Measurements from ENCODE around the gene DPF3.
"Not testable (repeated sequence)": the region's sequence is repeated elsewhere in the genome, so short reads cannot be mapped to it uniquely, and the experiment has no call there.

The DPF3 gene

DNA sequence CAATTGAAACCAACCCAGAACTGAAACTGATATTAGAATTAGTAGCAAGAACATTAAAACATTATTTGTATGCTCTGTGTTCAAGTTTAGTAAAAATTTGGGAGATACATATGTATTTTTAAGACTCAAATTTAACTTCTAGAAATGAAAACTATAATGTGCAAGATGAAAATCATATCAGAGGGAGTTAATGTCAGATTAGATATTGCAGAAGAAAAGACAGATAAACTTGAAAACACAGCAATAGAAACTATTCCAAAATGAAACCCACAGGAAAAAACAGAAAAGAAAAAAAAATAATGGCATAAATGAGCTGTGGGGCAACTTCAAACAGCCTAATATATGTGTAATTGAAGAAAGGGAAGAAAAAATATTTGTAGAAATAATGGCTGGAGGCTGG, 134.9 kb downstream of the DPF3 start:
- DNase-seq, result no peak

DNA sequence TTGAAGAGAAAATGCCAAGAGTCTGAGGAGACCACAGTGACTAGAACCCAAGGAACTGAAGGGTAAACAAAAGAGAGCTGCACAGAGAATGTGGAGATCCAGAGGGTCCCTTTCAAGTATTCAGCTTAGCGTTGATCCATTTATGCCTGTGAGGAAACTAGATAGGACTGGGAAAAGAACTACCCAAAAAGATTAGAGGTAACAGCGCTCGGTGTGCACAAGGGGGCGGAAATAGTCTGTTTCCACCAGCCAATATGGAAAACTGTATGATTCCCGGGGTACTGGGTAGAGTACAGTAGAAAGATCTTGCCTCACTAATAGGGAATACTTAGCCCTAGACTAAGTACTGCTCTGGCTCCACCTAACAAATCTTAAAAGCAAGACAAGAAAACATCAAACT, 135.5 kb downstream of the DPF3 start:
- no peak for DNase-seq

GRCh38 chr14:72756967-72757366, 136.9 kb downstream of the DPF3 start:
- no peak for DNase-seq

GRCh38 chr14:72755766-72756165, 138.1 kb downstream of the DPF3 start:
- DNase-seq, result no peak

- no peak for DNase-seq
Measured at GRCh38 chr14:72754949-72755348, 139.0 kb downstream of the DPF3 start.

- no peak for DNase-seq
Measured at GRCh38 chr14:72753879-72754400, 140.0 kb downstream of the DPF3 start.

GRCh38 chr14:72753044-72753710, 140.7 kb downstream of the DPF3 start:
- no peak for DNase-seq

GRCh38 chr14:72752034-72752412, 141.9 kb downstream of the DPF3 start:
- no peak for DNase-seq

DNA sequence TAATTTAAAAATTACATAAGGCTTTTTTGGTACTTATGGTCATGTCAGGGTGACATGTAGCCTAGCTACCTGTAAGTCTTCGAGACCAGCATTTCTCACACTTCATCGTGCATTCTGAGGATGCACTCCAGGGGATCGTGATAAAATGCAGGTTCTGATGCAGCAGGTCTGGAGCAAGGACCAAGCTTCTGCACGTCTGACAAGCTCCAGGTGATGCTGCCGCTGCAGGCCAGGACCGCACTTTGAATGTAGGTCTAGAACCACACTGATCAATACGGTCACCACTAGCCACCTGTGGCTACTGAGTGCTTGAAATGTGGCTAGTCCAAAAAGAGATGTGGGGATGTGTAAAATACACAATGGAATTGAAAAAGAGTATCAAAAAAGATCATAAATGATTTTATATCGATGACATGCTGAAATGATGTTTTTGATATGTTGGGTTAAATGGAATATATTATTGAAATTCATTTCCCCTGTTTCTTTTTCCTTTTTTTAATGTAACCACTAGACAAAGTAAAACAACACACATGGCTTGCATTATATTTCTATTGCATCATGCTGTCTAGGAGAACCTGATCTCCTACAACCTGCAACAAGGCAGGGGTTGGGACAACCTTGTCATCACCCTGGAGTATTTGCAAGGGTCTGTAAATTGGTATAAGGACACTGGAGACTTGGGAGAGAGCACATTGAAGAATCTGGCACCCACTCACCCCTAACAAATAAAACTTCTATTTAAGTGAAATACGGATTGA, 142.4 kb downstream of the DPF3 start:
- no peak for DNase-seq

GRCh38 chr14:72748921-72749320, 145.0 kb downstream of the DPF3 start:
- not testable (repeated sequence) for DNase-seq

DNA sequence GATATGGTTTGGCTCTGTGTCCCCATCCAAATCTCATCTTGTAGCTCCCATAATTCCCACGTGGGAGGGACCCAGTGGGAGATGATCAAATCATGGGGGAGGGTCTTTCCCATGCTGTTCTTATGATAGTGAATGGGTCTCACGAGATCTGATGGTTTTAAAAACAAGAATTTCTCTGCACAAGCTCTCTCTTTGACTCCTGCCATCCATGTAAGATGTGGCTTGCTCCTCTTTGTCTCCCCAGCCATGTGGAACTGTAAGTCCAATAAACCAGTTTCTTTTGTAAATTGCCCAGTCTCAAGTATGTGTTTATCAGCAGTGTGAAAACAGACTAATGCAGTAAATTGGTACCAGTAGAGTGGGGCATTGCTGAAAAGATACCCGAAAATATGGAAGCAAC, 146.2 kb downstream of the DPF3 start:
- no peak for DNase-seq

DNA sequence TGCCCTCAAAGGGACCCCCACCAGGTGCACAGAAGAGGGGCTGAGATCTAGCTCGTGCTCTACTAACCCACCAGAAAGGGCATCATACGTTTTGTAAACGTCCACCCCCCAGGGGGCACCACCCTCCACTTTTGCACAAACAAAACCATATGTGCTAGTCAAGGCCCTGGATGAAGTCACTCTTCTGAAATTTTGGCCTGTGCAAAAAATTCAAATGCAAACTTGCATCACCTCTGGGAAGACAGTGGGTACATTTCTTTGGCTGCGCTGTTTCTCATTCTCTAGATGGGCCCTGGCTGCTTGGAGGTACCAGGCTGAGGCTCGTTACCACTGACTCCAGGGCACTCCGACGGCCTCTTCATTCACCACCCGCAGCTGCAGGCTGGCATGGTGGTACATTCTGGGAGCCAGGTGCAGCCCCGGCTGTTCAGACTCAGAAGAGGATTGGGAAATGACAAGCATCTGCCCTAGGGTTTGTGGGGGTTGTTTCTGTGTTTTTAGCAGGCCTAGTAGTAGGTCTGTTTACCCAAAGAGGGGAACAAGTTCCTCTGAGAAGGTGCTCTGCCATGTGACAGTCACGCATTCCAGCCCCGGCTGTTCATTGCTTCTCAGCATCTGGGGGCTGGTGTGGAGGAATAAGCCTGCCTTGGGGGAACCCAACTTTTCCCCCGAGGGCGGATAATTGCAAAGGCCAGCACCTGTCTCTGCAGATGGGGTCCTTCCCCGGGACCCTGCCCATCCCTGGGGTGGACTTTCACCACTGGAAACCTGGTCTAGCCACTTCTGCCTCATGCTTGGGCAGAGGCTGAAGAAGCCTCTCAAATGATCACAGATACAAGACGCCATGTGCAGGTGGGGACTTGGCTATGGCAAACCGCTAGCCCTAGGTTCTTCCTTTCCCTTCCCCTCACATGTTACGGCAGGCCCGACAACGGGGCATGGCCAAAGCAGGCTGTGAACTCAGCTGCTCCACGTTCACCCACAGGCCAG, 147.6 kb downstream of the DPF3 start:
- DNase-seq, result no peak

GRCh38 chr14:72745546-72745945, 148.4 kb downstream of the DPF3 start:
- DNase-seq, result no peak

GRCh38 chr14:72744416-72745120, 149.3 kb downstream of the DPF3 start:
- no peak for DNase-seq

DNA sequence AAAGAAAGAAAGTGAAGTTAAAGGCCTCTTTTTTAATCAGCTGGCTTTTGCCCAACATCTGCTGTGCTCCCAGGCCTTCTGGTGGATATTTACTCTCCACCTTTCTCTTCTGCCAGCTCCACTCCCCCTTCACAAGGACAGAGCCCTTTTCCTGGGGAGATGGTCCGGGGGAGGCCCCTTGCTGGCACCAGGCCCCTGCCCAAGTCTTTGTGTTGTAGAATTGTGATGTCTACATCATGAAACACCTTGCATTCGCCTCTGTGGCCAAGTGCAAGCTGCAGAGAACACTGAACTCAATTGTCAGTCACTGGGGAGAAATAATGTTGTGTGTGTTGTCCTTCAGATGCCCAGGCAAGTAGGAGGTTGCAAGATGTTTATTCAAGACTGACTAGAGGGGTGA, 150.3 kb downstream of the DPF3 start:
- DNase-seq, result no peak

- DNase-seq, result no peak
Measured at GRCh38 chr14:72742838-72743195, 151.1 kb downstream of the DPF3 start.

DNA sequence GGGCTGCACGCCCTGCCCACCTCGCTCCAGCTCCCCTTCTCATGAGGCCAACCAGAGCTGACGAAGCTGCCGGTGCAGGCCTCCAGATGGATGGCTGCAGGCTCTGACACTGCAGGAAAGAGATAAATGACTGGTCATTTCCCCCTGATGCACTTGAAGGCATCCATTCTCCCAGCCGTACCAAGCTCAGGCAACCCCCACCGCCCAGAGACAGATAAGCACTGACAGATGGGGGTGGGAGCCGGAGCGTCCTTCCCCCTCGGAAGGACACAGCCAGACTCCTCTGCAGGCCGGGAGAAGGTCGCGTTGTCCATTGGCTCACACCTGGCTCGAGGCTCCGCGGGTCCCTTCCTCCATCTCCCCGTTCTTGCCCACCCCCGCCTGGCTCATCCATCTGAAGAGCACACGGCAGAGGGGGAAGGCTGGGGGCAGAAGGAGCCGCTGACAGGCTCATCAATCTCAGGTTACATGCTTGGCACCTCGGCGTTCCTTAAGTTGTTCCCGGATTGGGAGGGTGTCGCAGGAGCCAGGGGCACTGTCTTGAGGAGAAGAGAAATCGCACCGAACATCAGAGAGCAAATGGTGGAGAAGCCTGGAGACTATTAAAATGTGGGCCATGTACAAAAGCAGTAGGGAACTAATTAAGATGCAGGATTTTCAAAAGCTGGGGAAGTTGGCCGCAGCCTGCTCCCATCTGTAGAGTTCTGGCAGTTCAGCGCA, 151.6 kb downstream of the DPF3 start:
- no peak for DNase-seq

GRCh38 chr14:72741826-72742117, 152.1 kb downstream of the DPF3 start:
- DNase-seq, result no peak

- DNase-seq, result no peak
Measured at GRCh38 chr14:72740966-72741825, 152.7 kb downstream of the DPF3 start.

DNA sequence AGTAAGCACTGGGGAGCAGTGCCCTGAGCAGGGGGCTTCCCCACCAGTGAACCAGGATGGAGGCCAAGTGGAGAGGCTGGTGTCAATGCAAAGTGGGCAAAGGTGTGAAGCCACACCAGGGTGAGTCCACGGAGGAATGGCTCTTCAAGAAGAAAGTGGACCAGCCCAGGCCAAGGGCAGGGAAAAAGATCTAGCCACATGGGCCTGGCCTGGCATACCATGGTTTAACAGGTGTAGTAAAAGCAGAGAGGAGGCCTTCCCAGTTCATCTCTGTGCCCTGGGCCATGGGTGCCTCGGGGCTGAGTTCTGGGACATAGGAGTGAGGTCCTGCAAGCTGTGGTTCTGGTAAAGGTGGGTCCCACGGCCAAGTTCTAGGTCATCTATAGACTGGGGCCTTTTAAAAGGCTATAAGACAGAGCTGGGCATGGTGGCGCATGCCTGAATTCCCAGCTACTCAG, 153.4 kb downstream of the DPF3 start:
- DNase-seq, result no peak

Measured in stimulated activated CD4-positive, alpha-beta T cell treated with anti-CD3 and anti-CD28 coated beads, Interleukin-2, amount 100 ng/mL, for 48 hours (primary cell).